Gastroesophageal sphincter (tissue), 3 donors: ENCODE measurements around the gene PDE6A.

Experiments
- POLR2AphosphoS5 ChIP-seq: sonication (generic); formaldehyde crosslinking; IDR thresholded peaks from one replicate; pipeline ENCODE4 v1.6.1; 2017; ENCODE audit warnings: antibody characterized with exemption
- TF ChIP-seq, protein P1 (sequence below), 4 experiments: fragments of 200-600 bp in 2 of 4; fragments of 450-650 bp in 2 of 4; sonication (generic) in 1 of 4; IDR thresholded peaks; one replicate each; pipeline ENCODE4 v1.5.1; 2017 to 2019; ENCODE audit warnings: antibody characterized with exemption in 4 of 4, mild to moderate bottlenecking in 2 of 4, moderate library complexity in 2 of 4

DNA sequence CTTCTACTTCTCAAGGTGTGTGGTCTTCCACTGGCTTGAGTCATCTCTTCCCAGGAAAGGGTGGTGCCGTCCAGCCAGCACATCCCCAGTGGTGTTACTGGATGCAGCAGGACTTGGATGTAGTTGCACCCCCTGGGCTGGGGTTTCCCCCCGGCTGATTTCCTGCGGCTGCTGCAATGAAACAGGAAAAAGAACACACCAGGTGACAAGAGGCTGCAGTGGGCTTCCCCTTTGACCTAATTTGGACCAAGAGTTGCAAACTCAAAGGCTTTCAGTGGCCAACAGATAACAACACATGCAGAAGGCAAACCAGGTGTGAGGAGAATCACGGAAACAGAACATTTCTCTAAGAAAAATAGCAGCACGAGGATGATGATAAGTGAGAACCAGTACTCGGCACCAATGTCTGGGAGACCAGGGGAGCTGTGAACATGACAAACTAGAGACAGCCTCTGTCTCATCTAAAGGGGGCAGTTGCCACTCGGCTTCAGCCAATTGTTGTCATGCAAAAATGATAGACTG lies 83.7 kb downstream of the PDE6A start:
- TF ChIP-seq POLR2AphosphoS5: no peak
- TF ChIP-seq, protein P1, sequence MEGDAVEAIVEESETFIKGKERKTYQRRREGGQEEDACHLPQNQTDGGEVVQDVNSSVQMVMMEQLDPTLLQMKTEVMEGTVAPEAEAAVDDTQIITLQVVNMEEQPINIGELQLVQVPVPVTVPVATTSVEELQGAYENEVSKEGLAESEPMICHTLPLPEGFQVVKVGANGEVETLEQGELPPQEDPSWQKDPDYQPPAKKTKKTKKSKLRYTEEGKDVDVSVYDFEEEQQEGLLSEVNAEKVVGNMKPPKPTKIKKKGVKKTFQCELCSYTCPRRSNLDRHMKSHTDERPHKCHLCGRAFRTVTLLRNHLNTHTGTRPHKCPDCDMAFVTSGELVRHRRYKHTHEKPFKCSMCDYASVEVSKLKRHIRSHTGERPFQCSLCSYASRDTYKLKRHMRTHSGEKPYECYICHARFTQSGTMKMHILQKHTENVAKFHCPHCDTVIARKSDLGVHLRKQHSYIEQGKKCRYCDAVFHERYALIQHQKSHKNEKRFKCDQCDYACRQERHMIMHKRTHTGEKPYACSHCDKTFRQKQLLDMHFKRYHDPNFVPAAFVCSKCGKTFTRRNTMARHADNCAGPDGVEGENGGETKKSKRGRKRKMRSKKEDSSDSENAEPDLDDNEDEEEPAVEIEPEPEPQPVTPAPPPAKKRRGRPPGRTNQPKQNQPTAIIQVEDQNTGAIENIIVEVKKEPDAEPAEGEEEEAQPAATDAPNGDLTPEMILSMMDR (IDR thresholded peaks at IDR 0.05): no peak
